ENCODE results near the gene CENPK. TPM values are rescaled to one million over a fixed set of nuclear protein-coding genes. Genes with fewer than 3 reads are reported as not detected.

CENPK gene
- total and polyA plus RNA-seq, 10 donors = 7.6 to 16.9 (median 9.6) TPM

GRCh38 chr5:65553941-65554340 lies 9.0 kb downstream of the CENPK start:
- no peak overlapping the region for H3K4me3 ChIP-seq
- H3K9me3 ChIP-seq = no peaks in the 10 kb centered on the region

DNA sequence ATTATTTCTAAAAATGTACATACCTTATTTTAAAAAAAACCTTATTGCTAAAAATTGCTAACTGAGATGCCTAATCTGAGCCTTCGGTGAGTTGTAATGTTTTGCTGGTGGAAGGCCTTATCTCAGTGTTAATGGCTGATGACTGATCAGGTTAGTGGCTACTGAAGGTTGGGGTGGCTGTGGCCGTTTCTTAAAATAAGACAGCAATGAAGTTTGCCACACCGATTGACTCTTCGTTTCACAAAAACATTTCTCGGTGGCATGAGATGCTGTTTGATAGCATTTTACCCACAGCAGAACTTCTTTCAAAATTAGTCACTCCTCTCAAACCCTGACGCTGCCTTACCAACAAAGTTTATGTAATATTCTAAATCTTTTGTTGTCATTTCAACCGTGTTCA lies 14.7 kb downstream of the CENPK start:
- no peak overlapping the region for H3K27ac ChIP-seq
- TF ChIP-seq, protein P1, sequence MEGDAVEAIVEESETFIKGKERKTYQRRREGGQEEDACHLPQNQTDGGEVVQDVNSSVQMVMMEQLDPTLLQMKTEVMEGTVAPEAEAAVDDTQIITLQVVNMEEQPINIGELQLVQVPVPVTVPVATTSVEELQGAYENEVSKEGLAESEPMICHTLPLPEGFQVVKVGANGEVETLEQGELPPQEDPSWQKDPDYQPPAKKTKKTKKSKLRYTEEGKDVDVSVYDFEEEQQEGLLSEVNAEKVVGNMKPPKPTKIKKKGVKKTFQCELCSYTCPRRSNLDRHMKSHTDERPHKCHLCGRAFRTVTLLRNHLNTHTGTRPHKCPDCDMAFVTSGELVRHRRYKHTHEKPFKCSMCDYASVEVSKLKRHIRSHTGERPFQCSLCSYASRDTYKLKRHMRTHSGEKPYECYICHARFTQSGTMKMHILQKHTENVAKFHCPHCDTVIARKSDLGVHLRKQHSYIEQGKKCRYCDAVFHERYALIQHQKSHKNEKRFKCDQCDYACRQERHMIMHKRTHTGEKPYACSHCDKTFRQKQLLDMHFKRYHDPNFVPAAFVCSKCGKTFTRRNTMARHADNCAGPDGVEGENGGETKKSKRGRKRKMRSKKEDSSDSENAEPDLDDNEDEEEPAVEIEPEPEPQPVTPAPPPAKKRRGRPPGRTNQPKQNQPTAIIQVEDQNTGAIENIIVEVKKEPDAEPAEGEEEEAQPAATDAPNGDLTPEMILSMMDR (IDR thresholded peaks at IDR 0.05 in 8 of 11, conservative IDR thresholded peaks at IDR 0.05 in 3 of 11) = no peak
- TF ChIP-seq POLR2AphosphoS5 (IDR thresholded peaks at IDR 0.05) (no peak), POLR2A (IDR thresholded peaks at IDR 0.05) (no peak)
- no peaks in the 10 kb centered on the region for H3K4me1 ChIP-seq
- H3K27me3 ChIP-seq (replicated peaks in 1 of 7) = no peaks in the 10 kb centered on the region
- 80 to 89% (median 87%) methylated on average over 7 of the region's 7 CpGs for WGBS, 5 donors
- DNase-seq = no peak
- no peak overlapping the region for H3K4me3 ChIP-seq
- intact Hi-C loops (cut with DNase I; ENCODE audit: low total_unique reads) = no loop called here
- H3K36me3 ChIP-seq = peaks cover 0 to 28% (median 2%) of the 10 kb centered on the region in 6 donors
- no peaks in the 10 kb centered on the region for H3K9me3 ChIP-seq

More at GRCh38 chr5:65553941-65554340, 9.0 kb downstream of the CENPK start:
- WGBS, 5 donors = 84 to 95% (median 87%) methylated on average over 5 of the region's 5 CpGs
- DNase-seq = no peak
- Histone ChIP-seq H3K4me1 (no peaks in the 10 kb centered on the region), H3K27ac (no peak overlapping the region), H3K27me3 (replicated peaks in 1 of 7) (no peaks in the 10 kb centered on the region), H3K36me3 (peaks cover 0 to 36% (median 2%) of the 10 kb centered on the region in 6 donors)
- TF ChIP-seq POLR2AphosphoS5 (IDR thresholded peaks at IDR 0.05) (no peak), POLR2A (IDR thresholded peaks at IDR 0.05) (no peak)
- intact Hi-C loops (cut with DNase I; ENCODE audit: low total_unique reads) = no loop called here

DNA sequence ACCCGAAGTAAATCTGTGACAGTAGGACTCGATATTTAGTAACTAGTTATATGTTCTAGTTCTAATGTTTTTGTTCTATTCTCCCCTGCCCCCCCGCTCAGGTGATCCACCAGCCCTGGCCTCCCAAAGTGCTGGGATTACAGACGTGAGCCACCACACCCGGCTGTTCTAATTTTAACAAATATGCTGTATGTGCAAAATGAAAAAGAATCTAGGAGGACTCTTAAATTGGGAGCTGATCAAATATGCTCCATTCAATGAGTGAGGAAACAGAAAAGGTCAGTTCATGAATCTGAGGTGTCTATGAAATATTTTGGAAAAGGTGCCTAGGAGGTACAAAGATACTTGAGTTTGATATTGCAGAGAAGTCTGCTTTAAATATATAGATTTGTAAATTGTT lies 16.8 kb downstream of the CENPK start:
- H3K27ac ChIP-seq = no peak overlapping the region
- 78 to 93% (median 90%) methylated on average over 5 of the region's 5 CpGs for WGBS, 5 donors
- H3K27me3 ChIP-seq (replicated peaks in 1 of 7) = no peaks in the 10 kb centered on the region
- no peaks in the 10 kb centered on the region for H3K4me1 ChIP-seq
- TF ChIP-seq, protein P1 (IDR thresholded peaks at IDR 0.05 in 8 of 11, conservative IDR thresholded peaks at IDR 0.05 in 3 of 11) = no peak
- peaks cover 0 to 46% (median 2%) of the 10 kb centered on the region in 6 donors for H3K36me3 ChIP-seq
- DNase-seq = no peak
- intact Hi-C loops (cut with DNase I; ENCODE audit: low total_unique reads) = no loop called here
- H3K9me3 ChIP-seq = no peaks in the 10 kb centered on the region
- H3K4me3 ChIP-seq = no peak overlapping the region

GRCh38 chr5:65544473-65544872 lies 18.5 kb downstream of the CENPK start:
- Histone ChIP-seq H3K36me3 (peaks cover 0 to 37% (median 0%) of the 10 kb centered on the region in 6 donors), H3K27ac (no peak overlapping the region), H3K27me3 (replicated peaks in 1 of 7) (no peaks in the 10 kb centered on the region), H3K4me3 (no peak overlapping the region), H3K4me1 (no peaks in the 10 kb centered on the region), H3K9me3 (no peaks in the 10 kb centered on the region)
- 94 to 97% (median 95%) methylated on average over 4 of the region's 4 CpGs for WGBS, 5 donors
- intact Hi-C loops (cut with DNase I; ENCODE audit: low total_unique reads) = no loop called here
- TF ChIP-seq, protein P1 (IDR thresholded peaks at IDR 0.05 in 8 of 11, conservative IDR thresholded peaks at IDR 0.05 in 3 of 11) = no peak
- TF ChIP-seq POLR2AphosphoS5 (IDR thresholded peaks at IDR 0.05) (no peak), POLR2A (IDR thresholded peaks at IDR 0.05) (no peak)
- no peak for DNase-seq

- H3K27ac ChIP-seq = no peak overlapping the region
- no peak for DNase-seq
- H3K4me1 ChIP-seq = no peaks in the 10 kb centered on the region
- H3K27me3 ChIP-seq (replicated peaks in 1 of 7) = no peaks in the 10 kb centered on the region
- no peak for TF ChIP-seq POLR2AphosphoS5 (IDR thresholded peaks at IDR 0.05)
- no peak for TF ChIP-seq POLR2A (IDR thresholded peaks at IDR 0.05)
- TF ChIP-seq, protein P1 (IDR thresholded peaks at IDR 0.05 in 8 of 11, conservative IDR thresholded peaks at IDR 0.05 in 3 of 11) = no peak
- H3K9me3 ChIP-seq = no peaks in the 10 kb centered on the region
- H3K36me3 ChIP-seq = peaks cover 0 to 26% (median 0%) of the 10 kb centered on the region in 6 donors
- H3K4me3 ChIP-seq = no peak overlapping the region
- intact Hi-C loops (cut with DNase I; ENCODE audit: low total_unique reads) = no loop called here
Measured at GRCh38 chr5:65539827-65540226, 23.1 kb downstream of the CENPK start.
